ENCODE data around the gene FARP1.

- TF ChIP-seq CTCF (IDR thresholded peaks at IDR 0.05), result no peak
- TF ChIP-seq POLR2A (IDR thresholded peaks at IDR 0.05), result no peak
- TF ChIP-seq EP300 (IDR thresholded peaks at IDR 0.05), result no peak
- TF ChIP-seq POLR2AphosphoS5 (IDR thresholded peaks at IDR 0.05), result no peak
Observed at GRCh38 chr13:98141509-98142379, 1.1 kb upstream of the FARP1 start.

Measured in sigmoid colon (tissue), 4 donors.